ENCODE measurements around the gene MED28. TPM values are rescaled to one million over a fixed set of nuclear protein-coding genes. Genes with fewer than 3 reads are reported as not detected.

MED28 gene
- total RNA-seq, 2 experiments from 2014 or later, result 27.0 to 86.2 TPM

DNA sequence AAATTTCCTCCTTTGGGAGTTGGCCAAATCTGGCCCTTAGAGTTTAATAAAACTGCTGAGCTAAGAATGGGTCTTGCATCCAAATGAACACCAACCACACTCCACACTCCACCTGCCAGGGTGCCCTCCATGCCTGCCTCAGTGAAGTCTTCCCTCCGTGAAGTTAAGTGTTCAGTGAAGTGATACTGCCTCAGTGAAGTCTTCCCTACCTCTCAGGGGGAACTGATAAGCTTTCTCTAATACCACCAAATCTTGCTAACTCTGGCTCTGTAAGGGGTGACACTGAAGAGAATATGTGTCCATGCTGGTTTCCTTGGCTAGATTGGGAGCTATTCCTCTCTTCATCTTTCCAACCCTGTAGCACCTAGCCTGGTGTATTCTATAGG, 27.9 kb downstream of the MED28 start:
- Histone ChIP-seq H3K9me3 (ENCODE audit: low read length) (no peaks in the 10 kb centered on the region), H4K20me1 (ENCODE audit: insufficient read depth, low read length) (no peaks in the 10 kb centered on the region), H3K27ac (ENCODE audit: low read depth, low read length, poor library complexity, severe bottlenecking) (no peak overlapping the region), H3K36me3 (ENCODE audit: insufficient read depth, low read length) (peaks cover 16% of the 10 kb centered on the region; the same call in 1 of the 2 replicates), H3K4me1 (ENCODE audit: insufficient read depth, low read length, poor library complexity, severe bottlenecking) (no peaks in the 10 kb centered on the region), H3K79me2 (ENCODE audit: insufficient read depth, low read depth, low read length) (no peaks in the 10 kb centered on the region), H3K4me2 (ENCODE audit: low read length) (no peak overlapping the region), H2AFZ (ENCODE audit: low read length) (no peak overlapping the region), H3K9me2 (ENCODE audit: insufficient read depth, low read length) (no peaks in the 10 kb centered on the region), H3K4me3 (ENCODE audit: low read depth, low read length, poor library complexity, severe bottlenecking) (no peak overlapping the region)
- CTCF ChIA-PET (ENCODE audit: unreplicated experiment), result no interaction called here
- DNase-seq (ENCODE audit: low spot score), result no peak
- TF ChIP-seq, protein P1, sequence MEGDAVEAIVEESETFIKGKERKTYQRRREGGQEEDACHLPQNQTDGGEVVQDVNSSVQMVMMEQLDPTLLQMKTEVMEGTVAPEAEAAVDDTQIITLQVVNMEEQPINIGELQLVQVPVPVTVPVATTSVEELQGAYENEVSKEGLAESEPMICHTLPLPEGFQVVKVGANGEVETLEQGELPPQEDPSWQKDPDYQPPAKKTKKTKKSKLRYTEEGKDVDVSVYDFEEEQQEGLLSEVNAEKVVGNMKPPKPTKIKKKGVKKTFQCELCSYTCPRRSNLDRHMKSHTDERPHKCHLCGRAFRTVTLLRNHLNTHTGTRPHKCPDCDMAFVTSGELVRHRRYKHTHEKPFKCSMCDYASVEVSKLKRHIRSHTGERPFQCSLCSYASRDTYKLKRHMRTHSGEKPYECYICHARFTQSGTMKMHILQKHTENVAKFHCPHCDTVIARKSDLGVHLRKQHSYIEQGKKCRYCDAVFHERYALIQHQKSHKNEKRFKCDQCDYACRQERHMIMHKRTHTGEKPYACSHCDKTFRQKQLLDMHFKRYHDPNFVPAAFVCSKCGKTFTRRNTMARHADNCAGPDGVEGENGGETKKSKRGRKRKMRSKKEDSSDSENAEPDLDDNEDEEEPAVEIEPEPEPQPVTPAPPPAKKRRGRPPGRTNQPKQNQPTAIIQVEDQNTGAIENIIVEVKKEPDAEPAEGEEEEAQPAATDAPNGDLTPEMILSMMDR (conservative IDR thresholded peaks at IDR 0.05; ENCODE audit: low read length), result no peak
- no peak for TF ChIP-seq EZH2phosphoT487 (IDR thresholded peaks at IDR 0.05; ENCODE audit: borderline replicate concordance, low read depth, low read length)
- no TSS peak for BruUV-seq (replicated peaks)
- intact Hi-C loops (cut with micrococcal nuclease; ENCODE audit: unreplicated experiment), result no loop called here
- POLR2A ChIA-PET, result interaction anchor here (0.5 to 1.3 kb wide), 3 partner anchors 22 to 125 kb away, joined by 3 to 4 read pairs (median 3); no protein-coding TSS in a partner anchor

DNA sequence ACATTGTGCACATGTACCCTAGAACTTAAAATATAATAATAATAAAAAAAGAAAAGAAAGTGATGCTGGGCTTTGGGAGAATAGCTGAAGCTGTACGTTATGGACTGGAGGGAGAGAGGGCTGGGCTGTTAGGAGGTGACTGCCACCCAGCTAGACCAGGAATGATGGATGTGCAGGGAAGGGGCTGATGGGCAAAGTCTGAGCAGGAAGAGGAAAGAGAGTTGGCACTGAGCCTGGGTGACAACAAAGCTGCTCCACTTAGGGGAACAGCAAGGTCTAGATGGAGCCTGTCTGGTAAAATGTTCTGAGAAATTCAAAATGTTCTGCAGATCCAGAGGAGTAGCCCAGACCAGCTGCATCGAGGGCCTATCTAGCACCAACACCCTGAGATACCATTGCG, 32.3 kb downstream of the MED28 start:
- H3K9me2 ChIP-seq (ENCODE audit: insufficient read depth, low read length), result no peaks in the 10 kb centered on the region
- no peak overlapping the region for H2AFZ ChIP-seq (ENCODE audit: low read length)
- no TSS peak for BruUV-seq (replicated peaks)
- ChIA-PET CTCF (ENCODE audit: unreplicated experiment) (no interaction called here), POLR2A (interaction anchor here (0.5 to 0.9 kb wide), 2 partner anchors 19 to 723 kb away, joined by 4 to 7 read pairs; no protein-coding TSS in a partner anchor)
- no peaks in the 10 kb centered on the region for H4K20me1 ChIP-seq (ENCODE audit: insufficient read depth, low read length)
- no peak for DNase-seq (ENCODE audit: low spot score)
- no peaks in the 10 kb centered on the region for H3K4me1 ChIP-seq (ENCODE audit: insufficient read depth, low read length, poor library complexity, severe bottlenecking)
- intact Hi-C loops (cut with micrococcal nuclease; ENCODE audit: unreplicated experiment), result no loop called here
- H3K79me2 ChIP-seq (ENCODE audit: insufficient read depth, low read depth, low read length), result no peaks in the 10 kb centered on the region
- TF ChIP-seq, protein P1 (conservative IDR thresholded peaks at IDR 0.05; ENCODE audit: low read length), result no peak
- TF ChIP-seq EZH2phosphoT487 (IDR thresholded peaks at IDR 0.05; ENCODE audit: borderline replicate concordance, low read depth, low read length), result no peak
- H3K4me2 ChIP-seq (ENCODE audit: low read length), result no peak overlapping the region
- no peaks in the 10 kb centered on the region for H3K9me3 ChIP-seq (ENCODE audit: low read length)
- H3K27ac ChIP-seq (ENCODE audit: low read depth, low read length, poor library complexity, severe bottlenecking), result no peak overlapping the region
- peaks cover 5% of the 10 kb centered on the region; the same call in 1 of the 2 replicates for H3K36me3 ChIP-seq (ENCODE audit: insufficient read depth, low read length)
- H3K4me3 ChIP-seq (ENCODE audit: low read depth, low read length, poor library complexity, severe bottlenecking), result no peak overlapping the region

DNA sequence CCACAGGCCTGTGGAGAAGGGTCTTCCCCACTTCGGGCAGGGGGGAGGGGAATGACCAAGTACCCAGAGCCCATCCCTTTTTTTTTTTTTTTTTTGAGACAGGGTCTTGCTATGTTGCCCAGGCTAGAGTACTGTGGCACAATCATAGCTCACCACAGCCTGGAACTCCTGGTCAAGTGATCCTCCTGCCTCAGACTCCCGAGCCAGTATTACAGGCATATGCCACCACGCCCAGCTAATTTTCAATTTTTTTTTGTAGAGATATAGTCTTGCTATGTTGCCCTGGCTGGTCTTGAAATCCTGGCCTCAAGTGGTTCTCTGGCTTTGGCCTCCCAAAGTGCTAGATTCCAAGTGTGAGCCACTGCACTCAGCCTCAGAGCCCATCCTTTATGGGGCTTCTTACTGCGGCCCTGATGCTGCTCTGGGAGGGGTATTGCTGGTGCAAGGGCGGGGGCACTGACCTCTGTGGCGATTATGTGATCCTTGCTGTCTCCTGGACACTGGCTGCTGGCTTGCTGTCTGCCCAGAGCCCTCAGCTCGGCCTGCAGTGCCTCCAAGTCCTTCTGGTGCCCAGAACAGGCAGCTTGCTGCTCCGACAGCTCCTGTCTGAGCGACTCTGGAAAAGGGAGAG, 32.9 kb downstream of the MED28 start:
- Histone ChIP-seq H2AFZ (ENCODE audit: low read length) (no peak overlapping the region), H3K4me3 (ENCODE audit: low read depth, low read length, poor library complexity, severe bottlenecking) (no peak overlapping the region), H3K4me1 (ENCODE audit: insufficient read depth, low read length, poor library complexity, severe bottlenecking) (no peaks in the 10 kb centered on the region), H3K36me3 (ENCODE audit: insufficient read depth, low read length) (peaks cover 2% of the 10 kb centered on the region; the same call in 1 of the 2 replicates), H4K20me1 (ENCODE audit: insufficient read depth, low read length) (no peaks in the 10 kb centered on the region), H3K9me3 (ENCODE audit: low read length) (no peaks in the 10 kb centered on the region), H3K9me2 (ENCODE audit: insufficient read depth, low read length) (no peaks in the 10 kb centered on the region), H3K4me2 (ENCODE audit: low read length) (no peak overlapping the region), H3K27ac (ENCODE audit: low read depth, low read length, poor library complexity, severe bottlenecking) (no peak overlapping the region), H3K79me2 (ENCODE audit: insufficient read depth, low read depth, low read length) (no peaks in the 10 kb centered on the region)
- ChIA-PET POLR2A (interaction anchor here (0.5 to 0.9 kb wide), 3 partner anchors 13 to 724 kb away, joined by 3 to 7 read pairs (median 4); no protein-coding TSS in a partner anchor), CTCF (ENCODE audit: unreplicated experiment) (no interaction called here)
- intact Hi-C loops (cut with micrococcal nuclease; ENCODE audit: unreplicated experiment), result no loop called here
- DNase-seq (ENCODE audit: low spot score), result no peak
- no TSS peak for BruUV-seq (replicated peaks)
- TF ChIP-seq, protein P1 (conservative IDR thresholded peaks at IDR 0.05; ENCODE audit: low read length), result no peak
- TF ChIP-seq EZH2phosphoT487 (IDR thresholded peaks at IDR 0.05; ENCODE audit: borderline replicate concordance, low read depth, low read length), result no peak

Data from OCI-LY7 (cell line).